GM11168 (cell line): ENCODE measurements around the gene ARFGAP2.

Source experiments
- in situ Hi-C: fragments of 300-500 bp; cut with MboI; formaldehyde crosslinking; loops from one replicate; pipeline ENCODE4 v1.12.0; 2022; ENCODE audit warnings: low sequenced_read_pairs; ENCODE audit not compliant: unreplicated experiment

Gene ARFGAP2

GRCh38 chr11:47188259-47188658, 11.6 kb upstream of the ARFGAP2 start:
- in situ Hi-C loops = no loop called here

DNA sequence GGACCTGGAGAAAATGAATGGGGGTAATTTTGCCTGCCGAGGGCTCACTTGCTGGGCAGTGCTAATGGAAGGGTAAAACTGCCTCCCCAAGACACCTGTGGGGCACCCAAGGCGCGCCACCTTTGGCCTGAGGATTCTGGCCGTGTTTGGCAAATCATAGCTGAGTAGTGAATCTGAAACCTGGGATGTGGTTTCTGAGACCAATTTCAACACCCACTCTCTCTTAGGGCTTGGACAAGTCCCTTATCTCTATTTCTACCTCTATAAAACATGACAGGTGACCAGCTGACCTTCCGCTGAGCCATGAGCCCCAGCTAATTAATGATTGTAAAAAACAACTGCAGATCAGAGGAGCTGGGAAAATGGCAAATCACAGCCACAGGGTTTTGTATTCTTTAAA, 11.0 kb upstream of the ARFGAP2 start:
- in situ Hi-C loops = no loop called here

- in situ Hi-C loops = no loop called here
These were observed 10.3 kb upstream of the ARFGAP2 start for GRCh38 chr11:47186700-47187695.

DNA sequence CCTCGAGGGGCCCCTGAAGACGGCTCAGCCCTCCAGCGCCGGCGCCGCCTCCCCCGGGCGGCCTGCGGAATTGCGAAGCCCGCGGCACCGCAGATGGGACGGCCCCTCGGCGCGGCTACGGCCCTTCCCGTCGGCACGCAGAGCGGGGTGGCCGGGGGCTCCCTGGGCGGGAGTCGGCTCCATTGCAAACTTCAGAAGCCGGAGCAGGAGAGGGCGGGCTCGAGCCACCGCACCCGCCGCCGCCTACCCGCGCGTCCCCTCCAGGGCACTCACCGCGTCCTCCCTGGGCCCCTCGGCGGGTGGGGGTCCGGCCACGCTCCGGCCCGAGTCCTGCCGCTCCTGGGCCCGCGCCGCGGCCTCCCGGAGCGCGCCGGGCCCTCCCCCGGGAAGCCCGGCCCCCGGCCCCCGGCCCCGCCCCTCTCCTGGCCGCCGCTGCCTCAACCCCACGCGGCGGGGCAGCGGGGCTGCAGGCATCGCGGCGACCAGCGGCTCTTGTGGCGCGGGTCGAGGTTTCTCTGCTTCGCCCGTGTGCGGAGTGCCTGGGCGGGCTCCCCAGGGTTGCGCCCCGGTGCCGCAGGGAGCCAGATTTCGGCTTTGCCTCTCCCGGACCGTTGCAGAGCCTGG, 9.5 kb upstream of the ARFGAP2 start, which contains the start of gene PACSIN3:
TSS of gene PACSIN3 (minus strand) at position 359 of the 624 bp plus-strand sequence. CDS start 3,707 bp downstream, outside the sequence.
- in situ Hi-C loops = no loop called here

DNA sequence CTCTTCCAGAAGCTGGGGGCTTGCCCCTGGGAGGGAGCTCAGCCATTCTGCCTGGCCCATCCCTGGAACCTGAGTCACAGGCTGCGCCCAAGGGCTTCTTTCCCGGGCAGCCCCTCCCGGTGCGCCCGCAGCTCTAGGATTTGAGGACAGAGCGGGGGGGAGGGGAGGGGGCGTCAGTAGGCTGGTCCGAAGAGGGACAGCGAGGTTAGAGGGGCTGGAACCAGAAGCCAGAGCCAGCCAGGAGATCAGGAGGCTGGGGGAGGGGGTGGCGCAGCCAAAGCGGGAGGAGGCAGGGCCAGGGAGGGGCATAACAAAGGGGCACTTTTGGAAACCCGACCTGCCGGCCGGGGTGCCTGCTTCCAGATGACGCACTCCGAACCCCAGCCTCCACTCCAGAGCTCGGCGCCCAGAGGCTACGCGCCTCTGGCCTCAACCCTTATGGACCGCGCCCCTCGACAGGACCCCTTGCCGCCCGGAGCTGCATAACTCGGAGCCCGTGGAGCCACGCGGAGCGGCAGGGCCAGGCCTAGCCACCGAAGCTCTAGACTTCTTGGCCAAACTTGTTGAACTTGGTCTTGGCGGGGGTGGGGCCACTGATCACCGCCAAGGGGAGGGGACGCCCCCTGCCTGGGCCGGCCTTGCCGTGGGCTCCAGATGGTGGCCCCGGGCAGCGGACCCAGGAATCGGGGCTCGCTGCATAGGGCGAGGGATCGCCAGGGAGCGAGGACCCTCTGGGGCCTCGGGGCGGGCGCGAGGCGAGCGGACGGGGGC, 8.8 kb upstream of the ARFGAP2 start:
- in situ Hi-C loops = no loop called here

GRCh38 chr11:47184711-47185304, 8.1 kb upstream of the ARFGAP2 start:
- in situ Hi-C loops = no loop called here

GRCh38 chr11:47183969-47184368, 7.3 kb upstream of the ARFGAP2 start:
- in situ Hi-C loops = no loop called here

DNA sequence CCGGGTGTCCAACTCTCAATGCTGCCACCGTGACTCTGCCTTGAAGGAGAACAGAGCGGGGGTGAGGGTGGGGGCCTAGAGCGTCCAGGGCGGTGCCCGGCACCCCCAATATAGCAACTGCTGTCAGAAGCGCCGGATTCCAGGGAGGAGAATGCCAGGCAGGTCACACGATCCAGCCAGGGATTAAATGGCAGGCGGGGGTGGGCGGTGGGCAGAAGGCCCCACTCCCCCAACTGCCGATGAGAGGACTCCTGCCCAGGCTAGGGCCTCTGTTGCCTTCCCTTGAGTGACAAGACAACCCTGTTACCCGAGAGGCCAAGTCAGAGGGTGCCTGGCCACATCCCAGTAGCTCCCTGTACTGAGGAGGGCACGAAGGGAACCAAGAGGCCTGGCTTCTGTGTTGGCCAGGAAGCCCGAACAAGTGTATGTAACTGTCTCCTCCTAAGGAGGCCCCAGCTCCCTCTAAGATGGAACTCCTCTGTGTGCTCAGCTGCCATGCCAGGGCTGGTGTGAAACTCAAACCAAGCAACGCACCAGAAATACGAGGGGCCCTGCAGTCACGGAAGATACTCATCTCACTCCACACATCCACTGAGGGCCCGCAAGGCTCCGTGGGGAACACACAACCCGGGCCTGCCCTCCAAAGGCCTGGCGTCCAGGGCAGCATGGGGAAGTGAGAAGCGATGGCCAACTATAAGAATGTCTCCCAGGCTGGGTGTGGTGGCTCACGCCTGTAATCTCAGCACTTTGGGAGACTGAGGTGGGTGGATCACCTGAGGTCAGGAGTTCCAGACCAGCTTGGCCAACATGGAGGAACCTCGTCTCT, 6.6 kb upstream of the ARFGAP2 start:
- in situ Hi-C loops = no loop called here

- in situ Hi-C loops = no loop called here
These were observed 5.7 kb upstream of the ARFGAP2 start for GRCh38 chr11:47182380-47182779.

- in situ Hi-C loops = no loop called here
These were observed 4.6 kb upstream of the ARFGAP2 start for GRCh38 chr11:47181271-47181670.

GRCh38 chr11:47180006-47180787, 3.5 kb upstream of the ARFGAP2 start:
- in situ Hi-C loops = no loop called here

DNA sequence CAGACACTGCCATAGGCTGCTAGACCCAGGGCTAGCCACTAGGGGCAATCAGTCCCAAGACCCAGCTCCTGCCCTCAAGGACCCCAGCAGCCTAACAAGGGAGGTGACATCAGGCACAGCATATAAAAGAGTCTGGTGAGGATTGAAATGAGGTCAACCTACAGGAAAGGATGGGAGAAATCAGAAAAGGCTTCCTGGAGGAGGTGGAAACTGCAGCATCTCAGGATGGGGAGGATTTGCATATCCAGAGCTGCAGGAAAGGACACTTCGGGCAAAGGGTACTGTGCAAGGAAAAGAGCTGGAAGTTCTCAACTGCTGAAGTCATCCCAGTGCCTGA, 2.9 kb upstream of the ARFGAP2 start:
- in situ Hi-C loops = loop anchor here (5.0 kb wide), 1 partner anchor 83 kb away; no protein-coding TSS in a partner anchor

- in situ Hi-C loops = loop anchor here (5.0 kb wide), 1 partner anchor 83 kb away; no protein-coding TSS in a partner anchor
These were observed 2.3 kb upstream of the ARFGAP2 start for GRCh38 chr11:47178737-47179654.

DNA sequence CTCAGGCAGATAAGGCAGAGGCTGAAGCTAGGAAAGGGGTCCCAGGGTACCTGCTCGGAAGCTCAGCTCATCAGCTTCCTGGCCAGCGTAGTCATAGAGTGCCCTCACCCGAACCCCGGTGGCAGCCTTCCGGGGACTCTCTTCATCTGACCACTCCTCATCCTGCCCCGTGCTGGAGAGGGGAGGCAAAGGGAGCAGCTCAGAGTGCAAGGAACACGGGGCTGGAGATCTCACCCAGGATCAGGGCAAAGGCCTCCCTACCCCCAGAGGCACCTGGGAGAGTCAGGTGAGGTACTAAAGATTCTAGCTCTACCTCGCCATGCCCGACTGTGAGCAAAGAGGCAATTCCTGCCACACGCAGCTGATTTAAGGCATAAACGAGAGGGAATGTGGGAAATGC, 1.6 kb upstream of the ARFGAP2 start:
- in situ Hi-C loops = loop anchor here (5.0 kb wide), 1 partner anchor 84 kb away; no protein-coding TSS in a partner anchor

DNA sequence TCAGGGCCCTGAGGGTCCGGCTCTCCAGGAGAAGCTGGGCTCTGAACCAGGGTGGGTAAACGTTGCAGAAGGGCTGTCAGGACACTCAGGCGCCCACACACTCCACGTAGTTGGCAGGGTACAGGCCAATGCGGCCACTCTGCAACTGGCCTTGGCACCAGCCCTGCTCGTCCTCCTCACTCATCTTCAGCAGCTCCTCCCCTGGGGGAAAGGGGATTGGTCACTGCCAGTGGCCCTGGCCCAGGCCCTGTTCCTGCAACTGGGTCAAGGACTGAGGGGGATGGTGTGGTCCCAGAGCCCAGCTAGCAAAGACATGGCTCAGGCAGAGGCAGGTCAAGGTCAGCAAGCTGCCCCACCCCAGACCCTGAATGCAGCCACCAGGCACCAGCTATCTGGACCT, 1.2 kb upstream of the ARFGAP2 start:
- in situ Hi-C loops = loop anchor here (5.0 kb wide), 1 partner anchor 84 kb away; no protein-coding TSS in a partner anchor

GRCh38 chr11:47177229-47177845, 658 bp upstream of the ARFGAP2 start:
- in situ Hi-C loops = loop anchor here (5.0 kb wide), 1 partner anchor 85 kb away; no protein-coding TSS in a partner anchor
